ENCODE measurements around the gene RCBTB2.

DNA sequence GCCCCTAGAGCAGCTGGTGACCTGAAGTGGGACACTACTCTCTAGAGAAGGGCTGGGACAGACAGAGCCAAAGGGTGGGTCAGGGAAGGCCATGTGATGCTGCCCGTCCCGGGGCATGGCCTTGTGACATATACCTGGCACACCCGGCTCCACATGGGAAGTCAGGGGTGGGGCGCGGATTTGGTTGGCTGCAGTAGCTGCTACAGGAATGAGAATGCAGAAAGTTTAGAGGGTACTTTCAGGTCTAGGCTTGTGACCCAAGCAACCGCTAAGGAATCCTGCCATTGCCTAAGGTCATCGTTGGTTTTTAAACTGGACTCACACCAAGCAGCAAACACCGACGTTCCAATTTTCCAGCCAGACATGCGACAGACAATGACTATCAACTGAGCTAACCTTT, 25.9 kb downstream of the RCBTB2 start:
- TF ChIP-seq, protein P1, sequence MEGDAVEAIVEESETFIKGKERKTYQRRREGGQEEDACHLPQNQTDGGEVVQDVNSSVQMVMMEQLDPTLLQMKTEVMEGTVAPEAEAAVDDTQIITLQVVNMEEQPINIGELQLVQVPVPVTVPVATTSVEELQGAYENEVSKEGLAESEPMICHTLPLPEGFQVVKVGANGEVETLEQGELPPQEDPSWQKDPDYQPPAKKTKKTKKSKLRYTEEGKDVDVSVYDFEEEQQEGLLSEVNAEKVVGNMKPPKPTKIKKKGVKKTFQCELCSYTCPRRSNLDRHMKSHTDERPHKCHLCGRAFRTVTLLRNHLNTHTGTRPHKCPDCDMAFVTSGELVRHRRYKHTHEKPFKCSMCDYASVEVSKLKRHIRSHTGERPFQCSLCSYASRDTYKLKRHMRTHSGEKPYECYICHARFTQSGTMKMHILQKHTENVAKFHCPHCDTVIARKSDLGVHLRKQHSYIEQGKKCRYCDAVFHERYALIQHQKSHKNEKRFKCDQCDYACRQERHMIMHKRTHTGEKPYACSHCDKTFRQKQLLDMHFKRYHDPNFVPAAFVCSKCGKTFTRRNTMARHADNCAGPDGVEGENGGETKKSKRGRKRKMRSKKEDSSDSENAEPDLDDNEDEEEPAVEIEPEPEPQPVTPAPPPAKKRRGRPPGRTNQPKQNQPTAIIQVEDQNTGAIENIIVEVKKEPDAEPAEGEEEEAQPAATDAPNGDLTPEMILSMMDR (IDR thresholded peaks at IDR 0.05; ENCODE audit: low read length), result no peak
- TF ChIP-seq EZH2 (IDR thresholded peaks at IDR 0.05; ENCODE audit: borderline replicate concordance, low read length), result no peak

All from OCI-LY1 (cell line).